ENCODE results near the gene PTGIS.

Gene PTGIS

DNA sequence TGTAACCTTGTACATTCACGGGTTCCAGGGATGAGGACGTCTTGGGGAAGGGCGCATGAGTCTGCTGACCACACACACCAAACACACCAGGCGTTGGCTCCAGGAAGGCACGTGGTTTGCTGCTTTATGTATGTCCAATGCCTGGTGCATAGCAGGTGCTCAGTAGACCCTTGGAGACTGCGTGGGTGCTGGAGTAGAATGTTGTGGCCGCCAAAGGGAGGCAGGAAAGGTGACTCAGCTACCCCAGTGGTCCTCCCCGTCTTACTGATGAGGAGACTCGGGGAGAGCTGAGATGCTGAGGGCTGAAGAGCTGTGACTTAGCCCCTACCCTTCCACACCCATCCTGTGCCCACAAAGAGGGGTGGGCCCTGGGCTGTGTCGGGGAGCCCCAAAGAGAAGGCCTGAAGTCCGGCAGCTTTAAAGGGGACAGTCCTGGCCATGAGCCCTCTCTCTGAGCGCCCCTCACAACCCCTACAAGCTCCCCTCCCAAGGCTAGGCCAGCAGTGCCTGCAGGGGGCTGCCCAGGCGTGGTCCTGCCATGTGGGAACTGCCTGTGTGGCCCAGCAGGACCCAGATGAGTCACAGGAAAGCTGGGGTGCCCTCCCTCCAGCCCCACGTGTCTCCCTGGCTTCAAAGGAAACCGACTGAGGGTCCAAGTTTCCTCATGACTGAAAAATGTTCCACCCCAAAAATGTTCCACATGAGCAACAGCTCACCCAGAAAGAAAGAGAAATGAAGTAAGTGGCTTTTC, 28.0 kb upstream of the PTGIS start:
- DNase-seq = peak; percentile 59

DNA sequence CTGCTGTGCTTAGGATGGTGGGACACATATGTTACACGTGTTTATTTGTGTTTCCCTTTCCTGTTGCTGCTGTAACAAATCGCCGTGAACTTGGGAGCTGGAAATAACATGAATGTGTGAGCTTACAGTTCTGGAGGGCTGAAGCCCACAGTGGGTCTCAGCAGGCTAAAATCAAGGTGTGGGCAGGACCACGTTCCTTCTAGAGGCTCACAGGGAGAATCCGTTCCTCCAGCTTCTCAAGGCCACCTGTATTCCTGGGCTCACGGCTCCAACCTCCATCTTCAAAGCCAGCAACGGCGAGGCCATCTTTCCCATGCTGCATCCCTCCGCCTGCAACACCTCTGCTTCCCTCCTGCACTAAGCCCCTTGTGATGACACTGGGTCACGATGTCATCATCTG, 27.4 kb upstream of the PTGIS start:
- DNase-seq = no peak

- DNase-seq = no peak
These were observed 27.0 kb upstream of the PTGIS start for GRCh38 chr20:49594931-49595315.

- DNase-seq = peak; percentile 75
These were observed 26.4 kb upstream of the PTGIS start for GRCh38 chr20:49594143-49594930.

- no peak for DNase-seq
These were observed 25.7 kb upstream of the PTGIS start for GRCh38 chr20:49593466-49594142.

DNA sequence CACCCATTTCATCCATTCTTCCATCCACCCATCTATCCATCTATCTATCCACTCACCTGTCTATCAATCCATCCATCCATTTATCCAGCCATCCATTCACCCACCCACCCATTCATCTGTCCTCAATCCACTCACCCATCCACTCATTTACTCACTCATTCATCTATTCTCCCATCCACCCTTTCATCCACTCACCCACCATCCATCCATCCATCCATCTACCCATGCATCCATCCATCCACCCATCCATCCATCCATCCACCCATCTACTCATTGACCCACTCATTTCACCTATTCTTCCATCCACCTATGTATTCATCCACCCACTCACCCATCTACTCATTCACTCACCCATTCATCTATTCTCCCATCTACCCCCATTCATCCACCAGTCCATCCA, 24.2 kb upstream of the PTGIS start:
- no peak for DNase-seq

DNA sequence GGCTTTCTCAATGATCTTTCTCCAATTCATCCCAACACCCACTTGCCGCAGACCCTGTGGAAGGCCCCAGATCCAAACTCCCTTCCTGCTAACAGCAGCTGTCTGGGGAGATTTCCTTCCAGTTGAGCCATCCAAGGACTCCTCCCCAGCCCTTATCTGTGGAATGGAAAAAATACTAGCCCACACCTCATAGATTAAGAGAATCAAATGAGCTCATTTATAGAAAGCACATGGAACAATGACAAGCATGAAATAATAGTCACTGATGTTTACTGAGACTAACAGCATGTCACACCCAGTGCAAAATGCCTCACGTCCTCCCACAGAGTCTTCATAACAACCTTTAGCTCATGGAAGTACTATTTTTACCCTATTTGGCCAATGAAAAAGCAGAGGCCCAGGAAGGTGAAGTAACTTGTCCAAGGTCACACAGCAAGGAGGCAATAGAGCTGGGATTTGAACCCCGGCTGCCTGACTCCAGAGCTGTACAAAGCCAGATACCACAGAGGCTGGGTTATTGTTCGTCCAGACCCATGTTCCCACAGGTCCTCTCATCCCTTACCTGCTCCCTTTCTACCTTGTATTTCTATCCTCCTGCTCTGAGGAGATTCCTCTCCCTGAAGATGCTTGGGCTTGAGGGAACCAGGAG, 23.4 kb upstream of the PTGIS start:
- peak; percentile 21 for DNase-seq

DNA sequence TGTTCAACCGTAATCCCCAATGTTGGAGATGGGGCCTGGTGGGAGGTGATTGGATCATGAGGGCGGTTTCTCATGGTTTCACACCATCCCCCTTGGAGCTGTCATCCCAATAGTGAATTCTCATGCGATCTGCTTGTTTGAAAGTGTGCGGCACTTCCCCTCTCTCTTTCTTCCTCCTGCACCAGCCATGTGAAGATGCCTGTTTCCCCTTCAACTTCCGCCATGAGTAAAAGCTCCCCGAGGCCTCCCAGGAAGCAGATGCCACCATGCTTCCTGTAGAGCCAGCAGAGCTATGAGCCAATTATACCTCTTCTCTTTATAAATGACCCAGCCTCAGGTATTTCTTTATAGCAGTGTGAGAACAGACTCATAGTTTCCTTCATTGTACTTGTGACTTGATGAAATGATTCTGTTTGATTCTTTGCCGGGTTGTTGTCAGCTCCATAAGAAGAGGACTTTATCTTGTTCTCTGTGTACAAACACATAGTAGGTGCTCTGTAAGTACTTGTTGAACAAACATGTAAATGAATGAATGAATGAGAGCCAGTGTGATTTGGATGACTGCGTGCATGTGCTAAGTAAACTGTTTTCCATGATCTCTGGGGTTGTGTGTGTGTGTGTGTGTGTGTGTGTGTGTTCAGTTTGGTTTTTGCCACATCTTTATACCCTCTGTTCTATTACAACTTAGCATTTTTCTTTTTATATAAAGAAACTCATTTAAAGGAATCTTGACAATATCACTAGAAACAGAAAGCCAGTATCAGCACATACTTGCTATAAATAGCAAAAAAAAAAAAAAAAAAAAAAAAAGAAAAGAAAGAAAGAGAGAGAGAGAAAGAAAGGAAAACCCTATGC, 22.5 kb upstream of the PTGIS start:
- no peak for DNase-seq

- no peak for DNase-seq
These were observed 21.8 kb upstream of the PTGIS start for GRCh38 chr20:49589747-49590146.

DNA sequence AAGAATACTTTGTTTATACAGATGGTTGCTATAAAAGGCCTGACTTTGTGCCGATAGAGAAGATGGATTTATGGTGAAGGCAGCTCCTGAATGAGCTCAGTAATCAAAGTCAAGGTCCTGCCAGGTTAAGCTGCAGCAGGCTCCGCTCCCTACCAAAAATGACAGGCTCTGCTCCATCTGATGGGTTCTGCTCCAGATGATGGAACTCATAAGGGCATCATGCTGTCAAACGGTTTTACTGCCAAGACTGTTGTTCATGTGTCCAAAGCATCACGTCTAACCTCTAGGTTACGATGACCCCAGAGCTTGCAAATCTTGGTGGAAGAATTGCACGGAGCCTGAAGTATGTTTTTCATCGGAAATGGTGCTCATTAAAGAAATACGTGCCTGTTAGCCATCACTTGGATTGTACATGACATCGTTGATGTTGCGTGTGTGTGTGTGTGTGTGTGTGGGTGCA, 19.2 kb upstream of the PTGIS start:
- DNase-seq = peak; percentile 76

DNA sequence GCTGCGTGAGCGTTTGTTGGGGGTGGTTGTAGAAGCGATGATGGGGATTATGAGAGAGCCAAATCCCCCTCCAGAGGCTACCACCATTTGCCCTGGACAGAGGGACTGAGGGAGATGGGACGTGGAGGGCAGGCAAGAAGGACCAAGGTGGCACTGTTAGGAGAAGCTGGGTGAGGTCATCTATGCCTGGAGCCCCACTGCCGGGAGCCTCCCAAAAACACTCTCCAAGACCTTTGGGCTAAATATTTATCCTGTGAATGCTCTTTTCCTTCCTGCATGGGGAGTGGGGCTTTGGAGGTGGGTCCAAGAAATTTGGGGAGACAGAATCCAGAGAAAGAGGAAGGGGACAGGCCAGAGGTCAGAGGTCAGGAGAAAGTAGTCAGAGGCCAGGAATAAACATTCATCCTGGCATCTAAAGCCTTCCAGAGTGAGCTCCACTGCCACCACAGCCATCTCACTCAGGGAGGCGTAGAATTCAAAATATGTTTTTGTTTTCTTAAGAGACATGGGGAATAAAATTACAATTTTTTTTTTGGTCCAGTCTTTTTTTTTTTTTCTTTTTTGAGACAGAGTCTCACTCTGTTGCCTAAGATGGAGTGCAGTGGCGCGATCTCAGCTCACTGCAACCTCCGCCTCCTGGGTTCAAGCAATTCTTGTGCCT, 17.8 kb upstream of the PTGIS start:
- DNase-seq = no peak

DNA sequence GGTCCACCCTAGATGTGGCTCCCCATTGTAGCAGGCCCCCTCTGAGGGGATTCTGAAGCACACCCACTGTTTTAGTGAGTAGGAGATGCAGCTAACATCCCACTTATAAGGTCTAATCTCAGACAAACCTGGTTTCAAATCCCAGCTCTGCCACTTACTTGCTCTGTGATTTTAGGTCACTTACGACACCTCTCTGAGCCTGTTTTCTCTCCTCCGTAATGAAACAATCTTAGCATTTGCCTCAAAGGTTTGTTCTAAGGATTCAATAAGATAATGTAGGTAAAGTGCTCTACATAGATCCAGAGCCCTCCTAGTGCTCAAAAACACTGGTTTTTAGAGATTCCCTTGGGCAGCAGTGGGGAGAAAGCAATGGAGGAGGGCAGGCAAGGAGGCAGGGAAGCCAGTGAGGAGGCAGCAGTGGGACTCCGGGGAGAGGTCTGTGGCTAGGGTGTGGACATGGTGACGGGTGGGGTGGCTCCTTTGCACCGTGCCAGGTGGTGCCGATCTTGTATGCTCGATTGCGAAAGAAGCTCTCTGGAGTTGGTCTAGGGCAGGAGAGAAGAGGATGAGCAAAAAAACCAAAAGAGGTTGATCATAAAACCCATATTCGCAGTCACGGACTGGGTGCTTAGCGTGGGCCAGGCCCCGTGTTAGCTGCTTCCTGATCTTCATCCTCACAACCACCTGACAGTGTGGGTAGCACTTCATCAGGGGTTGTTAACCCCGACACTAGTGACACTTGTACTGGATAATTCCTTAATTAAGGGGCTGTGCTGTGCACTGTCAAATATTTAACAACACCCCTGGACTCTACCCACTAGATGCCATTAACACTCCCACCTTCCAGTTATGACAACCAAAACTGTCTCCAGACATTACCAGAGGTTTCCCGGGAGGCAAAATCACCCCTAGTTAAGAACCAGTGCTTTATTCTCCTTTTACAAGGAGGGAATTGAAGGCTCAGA, 16.8 kb upstream of the PTGIS start:
- no peak for DNase-seq

GRCh38 chr20:49583669-49584417, 15.9 kb upstream of the PTGIS start:
- DNase-seq = peak; percentile 69

DNA sequence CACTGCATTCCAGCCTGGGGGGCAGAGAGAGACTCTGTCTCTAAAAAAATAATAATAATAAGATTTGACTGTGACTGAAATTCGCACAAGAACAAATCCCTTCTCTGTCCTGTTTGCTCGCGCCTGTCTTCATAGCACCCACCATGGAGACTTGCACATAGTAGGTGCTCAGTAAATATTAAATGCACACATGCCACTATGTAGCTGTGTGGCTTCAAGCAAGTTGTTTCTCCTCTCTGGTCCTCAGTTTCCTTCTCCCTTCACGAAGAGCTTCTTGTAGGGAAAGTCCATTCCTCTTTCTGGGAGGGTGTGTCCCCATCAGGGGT, 15.4 kb upstream of the PTGIS start:
- no peak for DNase-seq

GRCh38 chr20:49582413-49583334, 14.7 kb upstream of the PTGIS start:
- DNase-seq = no peak

GRCh38 chr20:49581482-49581881, 13.5 kb upstream of the PTGIS start:
- no peak for DNase-seq

DNA sequence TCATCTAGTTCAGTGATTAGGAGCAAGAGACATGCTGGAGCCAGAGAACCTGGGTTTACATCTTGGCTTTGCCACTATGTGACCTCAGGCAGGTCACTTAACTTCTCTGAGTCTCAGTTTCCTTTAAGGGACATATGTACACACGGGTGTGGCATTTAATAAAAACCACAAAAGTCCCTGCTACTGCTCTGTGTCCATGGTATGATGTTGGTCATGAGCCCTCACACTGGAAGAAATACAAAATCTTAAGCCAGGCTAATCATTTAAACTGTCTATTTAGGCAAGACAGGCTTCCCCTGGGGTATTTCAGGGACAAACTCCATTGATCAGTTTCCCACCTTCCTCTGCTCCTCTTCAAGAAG, 12.9 kb upstream of the PTGIS start:
- no peak for DNase-seq
